Peyer's patch (tissue), 4 donors: ENCODE results near the gene LCLAT1. TPM values are rescaled to one million over a fixed set of nuclear protein-coding genes. Genes with fewer than 3 reads are reported as not detected.
"Not testable (repeated sequence)": the region's sequence is repeated elsewhere in the genome, so short reads cannot be mapped to it uniquely, and the experiment has no call there.

Experiments used
- DNase-seq, 3 donors: peaks; one replicate each; pipeline ENCODE4 v3.0.0-alpha.2; 2017 to 2019
- H3K27ac ChIP-seq, 4 donors: fragments of 200-600 bp; sonication (generic); one replicate each; pipeline ENCODE4 v1.5.1; 2016 to 2019
- H3K27me3 ChIP-seq, 2 donors: fragments of 200-600 bp; sonication (generic); one replicate each; pipeline ENCODE4 v1.5.1; 2019
- H3K36me3 ChIP-seq, 3 donors: fragments of 200-600 bp; sonication (generic); one replicate each; pipeline ENCODE4 v1.5.1; 2016 to 2019
- H3K4me1 ChIP-seq, 4 donors: fragments of 200-600 bp; sonication (generic); one replicate each; pipeline ENCODE4 v1.5.1; 2016 to 2019
- H3K4me3 ChIP-seq, 4 donors: fragments of 200-600 bp; sonication (generic); 1 replicate in 3 of 4; 2 replicates in 1 of 4; pipeline ENCODE4 v1.5.1; 2016 to 2019; ENCODE audit warnings: mild to moderate bottlenecking in 1 of 4
- H3K9me3 ChIP-seq, 4 donors: fragments of 200-600 bp; sonication (generic); one replicate each; pipeline ENCODE4 v1.5.1; 2016 to 2019; ENCODE audit warnings: mild to moderate bottlenecking in 1 of 4
- CTCF ChIP-seq, 6 experiments: fragments of 450-650 bp in 4 of 6; fragments of 200-600 bp in 2 of 6; sonication (generic) in 1 of 6; IDR thresholded peaks; one replicate each; pipeline ENCODE4 v1.5.1; 2017 to 2019; ENCODE audit warnings: antibody characterized with exemption in 6 of 6, mild to moderate bottlenecking in 3 of 6, moderate library complexity in 1 of 6
- POLR2A ChIP-seq, 2 donors: fragments of 450-650 bp; IDR thresholded peaks; one replicate each; pipeline ENCODE4 v1.5.1; 2017; ENCODE audit warnings: antibody characterized with exemption in 2 of 2, mild to moderate bottlenecking in 2 of 2, moderate library complexity in 2 of 2
- total RNA-seq, 4 donors: library from RNA; depleted of rRNA; stranded (reverse); fragments of >200 nt; gene quantifications; one replicate each; pipeline ENCODE4 v1.1.0, GENCODE V29; 2016

Gene LCLAT1
- total RNA-seq, 4 donors from 2014 or later = 10.7 to 60.8 (median 24.9) TPM

- H3K4me1 ChIP-seq = no peaks in the 10 kb centered on the region
- H3K4me3 ChIP-seq = no peak overlapping the region
- H3K27ac ChIP-seq = no peak overlapping the region
- H3K9me3 ChIP-seq = no peaks in the 10 kb centered on the region
- H3K27me3 ChIP-seq = no peaks in the 10 kb centered on the region
- H3K36me3 ChIP-seq = no peaks in the 10 kb centered on the region
- TF ChIP-seq POLR2A (IDR thresholded peaks at IDR 0.05) (no peak), CTCF (IDR thresholded peaks at IDR 0.05) (no peak)
- DNase-seq = no peak
Observed at GRCh38 chr2:30631051-30631671, 184.1 kb downstream of the LCLAT1 start.

DNA sequence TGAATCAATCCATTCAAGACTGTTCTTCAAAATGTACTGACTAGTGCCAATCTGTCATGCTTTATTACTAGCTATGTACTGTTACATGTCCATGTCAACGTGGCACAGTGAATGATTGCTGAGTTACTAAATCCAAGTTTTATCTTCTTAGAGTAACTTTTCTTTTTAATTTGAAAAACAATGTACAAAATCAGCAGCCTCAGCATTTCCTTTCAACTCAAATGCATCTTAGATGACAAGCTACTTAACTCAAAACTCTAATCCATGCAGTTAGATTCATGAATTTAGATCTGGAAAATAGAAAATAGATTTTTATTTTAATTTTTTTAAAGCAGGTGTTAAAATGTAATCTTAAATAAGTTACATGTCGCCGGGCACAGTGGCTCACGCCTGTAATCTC lies 186.0 kb downstream of the LCLAT1 start:
- TF ChIP-seq CTCF (IDR thresholded peaks at IDR 0.05) = no peak
- TF ChIP-seq POLR2A (IDR thresholded peaks at IDR 0.05) = no peak
- no peaks in the 10 kb centered on the region for H3K4me1 ChIP-seq
- no peak overlapping the region for H3K27ac ChIP-seq

GRCh38 chr2:30636311-30636710 lies 189.3 kb downstream of the LCLAT1 start:
- H3K9me3 ChIP-seq = no peaks in the 10 kb centered on the region
- no peaks in the 10 kb centered on the region for H3K27me3 ChIP-seq
- H3K4me3 ChIP-seq = no peak overlapping the region
- DNase-seq = no peak
- no peaks in the 10 kb centered on the region for H3K4me1 ChIP-seq
- peaks cover 0 to 6% (median 0%) of the 10 kb centered on the region in 3 donors for H3K36me3 ChIP-seq
- no peak overlapping the region for H3K27ac ChIP-seq
- TF ChIP-seq POLR2A (IDR thresholded peaks at IDR 0.05) (no peak), CTCF (IDR thresholded peaks at IDR 0.05) (no peak)

More for the DNA sequence above, 186.0 kb downstream of the LCLAT1 start:
- Histone ChIP-seq H3K4me3 (no peak overlapping the region), H3K9me3 (no peaks in the 10 kb centered on the region), H3K36me3 (no peaks in the 10 kb centered on the region), H3K27me3 (no peaks in the 10 kb centered on the region)
- no peak for DNase-seq

GRCh38 chr2:30639836-30640235 lies 192.8 kb downstream of the LCLAT1 start:
- TF ChIP-seq POLR2A (IDR thresholded peaks at IDR 0.05) = no peak
- TF ChIP-seq CTCF (IDR thresholded peaks at IDR 0.05) = no peak
- peaks cover 0 to 6% (median 0%) of the 10 kb centered on the region in 3 donors for H3K36me3 ChIP-seq
- H3K27me3 ChIP-seq = no peaks in the 10 kb centered on the region
- no peaks in the 10 kb centered on the region for H3K9me3 ChIP-seq
- no peak overlapping the region for H3K4me3 ChIP-seq
- DNase-seq = no peak
- H3K4me1 ChIP-seq = no peaks in the 10 kb centered on the region
- no peak overlapping the region for H3K27ac ChIP-seq

- TF ChIP-seq CTCF (IDR thresholded peaks at IDR 0.05) (no peak), POLR2A (IDR thresholded peaks at IDR 0.05) (no peak)
- no peak for DNase-seq
- no peak overlapping the region for H3K4me3 ChIP-seq
- no peaks in the 10 kb centered on the region for H3K27me3 ChIP-seq
- H3K9me3 ChIP-seq = no peaks in the 10 kb centered on the region
- H3K4me1 ChIP-seq = no peaks in the 10 kb centered on the region
- no peak overlapping the region for H3K27ac ChIP-seq
- H3K36me3 ChIP-seq = peaks cover 0 to 6% (median 0%) of the 10 kb centered on the region in 3 donors
Observed at GRCh38 chr2:30641765-30642345, 194.8 kb downstream of the LCLAT1 start.

DNA sequence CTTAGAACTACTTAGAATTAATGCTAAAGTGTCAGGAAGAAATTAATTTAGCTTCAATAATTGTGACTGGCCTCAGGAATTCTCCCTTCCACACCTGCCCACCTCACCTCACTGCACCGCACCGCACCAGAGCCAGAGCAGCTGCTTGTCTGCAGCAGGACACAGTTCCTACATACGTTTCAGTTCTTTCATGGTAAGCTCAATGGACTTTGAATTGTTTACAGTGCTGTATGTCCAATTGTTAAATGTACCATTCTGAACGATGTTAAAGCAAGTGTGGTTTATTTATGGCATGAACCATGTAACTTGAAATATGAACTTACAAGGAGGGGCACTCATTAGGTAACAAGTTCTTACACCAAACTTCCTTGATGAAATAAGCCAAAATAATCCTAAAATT lies 196.0 kb downstream of the LCLAT1 start:
- not testable (repeated sequence) for DNase-seq, H3K9me3 ChIP-seq, H3K27me3 ChIP-seq, H3K27ac ChIP-seq, H3K4me1 ChIP-seq, H3K36me3 ChIP-seq, H3K4me3 ChIP-seq
